Activated T-helper 17 cell treated with anti-CD3 and anti-CD28 coated beads, Interleukin-2, amount 50 U/mL, for 72 hours (primary cell): ENCODE data around the gene PLXNB1. TPM values are rescaled to one million over a fixed set of nuclear protein-coding genes. Genes with fewer than 3 reads are reported as not detected.
A peak's percentile ranks its signal among the peaks of the same experiment; 100 is the strongest.

Experiments used
- ATAC-seq: fragments of 150-1000 bp; cut with Tn5 transposase; replicated peaks from 2 replicates; pipeline ENCODE4 v1.10.0; 2021; ENCODE audit warnings: mild to moderate bottlenecking, moderate library complexity
- H3K27ac Mint-ChIP-seq: one replicate; pipeline ENCODE4 v1.8.0; 2022; ENCODE audit warnings: mixed read lengths
- H3K27me3 Mint-ChIP-seq: one replicate; pipeline ENCODE4 v1.8.0; 2022; ENCODE audit warnings: mixed read lengths
- H3K36me3 Mint-ChIP-seq: one replicate; pipeline ENCODE4 v1.8.0; 2022; ENCODE audit warnings: low read depth, mild to moderate bottlenecking, mixed read lengths
- H3K4me1 Mint-ChIP-seq: one replicate; pipeline ENCODE4 v1.8.0; 2022; ENCODE audit warnings: mixed read lengths
- H3K4me3 Mint-ChIP-seq: one replicate; pipeline ENCODE4 v1.8.0; 2022; ENCODE audit warnings: mild to moderate bottlenecking, mixed read lengths
- H3K9me3 Mint-ChIP-seq: one replicate; pipeline ENCODE4 v1.8.0; 2022; ENCODE audit warnings: mixed read lengths
- total RNA-seq, 2 donors: library from RNA; stranded (reverse); gene quantifications; one replicate each; pipeline ENCODE4 v1.2.3, GENCODE V29; 2022

PLXNB1 gene
- total RNA-seq, 2 donors from 2014 or later = 3.5 to 3.8 TPM

DNA sequence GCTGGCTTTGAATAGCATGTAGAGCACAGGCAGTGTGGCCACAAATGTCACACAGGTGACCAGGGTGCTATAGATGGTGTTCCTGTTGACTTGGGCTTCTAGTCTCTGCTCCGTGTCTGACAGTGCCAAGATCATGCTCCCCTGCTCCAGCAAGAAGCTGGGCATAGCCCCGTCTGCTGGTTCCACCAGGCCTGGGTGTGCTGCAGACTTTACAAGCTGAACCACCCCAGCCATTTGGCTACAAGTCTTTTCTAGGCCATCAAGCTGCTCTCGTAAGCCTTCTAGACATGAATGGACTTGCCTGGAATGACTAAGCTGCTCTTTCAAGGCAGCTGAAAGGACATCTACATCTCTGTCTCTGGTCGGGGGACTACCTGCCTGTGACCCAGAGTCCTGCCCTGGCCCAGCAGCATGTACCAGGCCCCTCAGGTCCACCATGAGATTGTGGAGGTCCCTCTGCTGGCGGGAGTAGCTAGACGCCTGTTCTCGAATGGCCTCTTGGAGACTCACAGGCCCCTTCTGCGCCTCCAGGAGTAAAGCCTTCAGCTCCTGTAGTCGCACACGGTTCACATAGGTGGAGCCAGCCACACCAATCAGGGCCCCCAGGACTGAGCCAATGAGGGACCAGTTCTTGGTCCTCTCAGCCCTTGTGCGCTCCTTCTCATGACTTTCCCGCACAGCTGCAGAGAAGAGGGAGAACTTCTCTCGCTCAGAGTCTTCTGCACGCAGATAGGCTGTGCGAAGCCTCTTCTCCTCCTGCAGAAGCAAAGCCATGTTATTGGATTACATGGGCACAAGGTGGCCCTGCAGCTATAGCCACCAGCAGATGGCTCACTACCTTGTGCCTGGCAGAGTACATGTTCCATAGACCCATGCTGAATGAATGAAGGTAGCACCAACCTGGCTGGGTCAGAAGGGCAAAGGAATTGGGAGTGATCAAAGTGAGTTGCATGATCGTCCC, 2.8 kb upstream of the PLXNB1 start:
- peaks cover 25% of the 10 kb centered on the region for H3K36me3 Mint-ChIP-seq
- H3K4me1 Mint-ChIP-seq = no peaks in the 10 kb centered on the region
- no peaks in the 10 kb centered on the region for H3K9me3 Mint-ChIP-seq
- no peak for ATAC-seq
- no peak overlapping the region for H3K27ac Mint-ChIP-seq
- H3K4me3 Mint-ChIP-seq = no peak overlapping the region
- H3K27me3 Mint-ChIP-seq = no peaks in the 10 kb centered on the region

DNA sequence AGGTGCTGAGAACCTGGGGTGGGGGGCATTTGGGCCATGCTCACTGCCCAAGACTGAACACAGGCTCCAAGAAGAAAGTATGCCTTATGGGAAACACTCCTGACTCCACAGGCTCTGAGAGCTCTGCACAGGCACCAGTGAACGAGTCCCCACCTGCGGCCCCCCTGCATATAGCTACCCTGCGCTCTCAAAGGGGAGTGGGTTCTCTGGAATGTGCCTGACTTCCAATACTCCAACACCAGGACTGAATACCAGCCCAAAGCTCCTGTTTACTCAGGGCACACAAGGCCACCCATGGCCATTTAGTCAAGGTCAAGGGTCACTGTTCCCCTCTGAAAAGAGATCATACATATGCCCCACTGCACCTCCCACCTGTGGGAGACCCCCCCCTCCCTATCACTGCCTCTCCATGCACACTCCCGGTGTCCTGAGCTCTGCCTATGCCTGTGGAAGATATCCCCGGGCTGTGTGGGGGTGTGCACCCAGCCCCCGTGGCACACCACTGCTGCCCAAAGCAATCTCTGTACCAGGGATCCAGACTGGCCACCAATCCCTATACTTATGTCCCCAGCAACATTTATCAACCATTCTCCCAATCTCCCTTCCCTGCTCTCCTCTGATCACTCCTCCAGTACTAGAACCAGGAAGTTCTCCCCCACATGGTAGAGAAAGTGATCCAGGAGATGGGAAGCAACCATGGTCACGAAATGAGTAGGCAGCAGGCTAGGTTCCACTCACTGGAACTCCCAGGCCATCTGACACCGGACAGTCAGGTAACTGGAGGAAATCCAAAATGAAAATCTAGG, 1.5 kb upstream of the PLXNB1 start:
- H3K27ac Mint-ChIP-seq = peak overlapping the region; percentile 75
- peaks cover 25% of the 10 kb centered on the region for H3K36me3 Mint-ChIP-seq
- no peak for ATAC-seq
- no peaks in the 10 kb centered on the region for H3K4me1 Mint-ChIP-seq
- no peaks in the 10 kb centered on the region for H3K27me3 Mint-ChIP-seq
- peak overlapping the region; percentile 71 for H3K4me3 Mint-ChIP-seq
- H3K9me3 Mint-ChIP-seq = no peaks in the 10 kb centered on the region

DNA sequence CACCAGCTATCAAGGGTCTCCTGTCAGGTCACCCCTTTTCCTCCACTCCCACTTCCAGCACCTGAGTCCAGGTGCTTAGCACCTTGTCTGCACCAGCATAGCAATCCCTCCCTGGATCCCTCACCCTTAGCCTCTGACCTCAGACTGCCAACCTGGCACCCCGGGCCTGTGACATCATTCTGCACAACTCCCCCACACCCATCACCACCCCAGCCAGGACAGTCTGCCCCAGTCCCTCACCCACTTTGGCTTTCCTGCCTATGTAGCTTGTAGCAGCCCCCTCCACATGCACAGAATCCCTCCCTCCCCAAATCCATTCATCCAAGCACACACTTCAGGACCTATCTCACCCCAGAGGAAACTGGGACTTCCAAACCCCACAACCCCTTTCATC, 819 bp upstream of the PLXNB1 start:
- Mint-ChIP-seq H3K27me3 (no peaks in the 10 kb centered on the region), H3K4me1 (no peaks in the 10 kb centered on the region), H3K9me3 (no peaks in the 10 kb centered on the region), H3K36me3 (peaks cover 25% of the 10 kb centered on the region), H3K27ac (peak overlapping the region; percentile 75), H3K4me3 (peak overlapping the region; percentile 71)
- ATAC-seq = no peak

DNA sequence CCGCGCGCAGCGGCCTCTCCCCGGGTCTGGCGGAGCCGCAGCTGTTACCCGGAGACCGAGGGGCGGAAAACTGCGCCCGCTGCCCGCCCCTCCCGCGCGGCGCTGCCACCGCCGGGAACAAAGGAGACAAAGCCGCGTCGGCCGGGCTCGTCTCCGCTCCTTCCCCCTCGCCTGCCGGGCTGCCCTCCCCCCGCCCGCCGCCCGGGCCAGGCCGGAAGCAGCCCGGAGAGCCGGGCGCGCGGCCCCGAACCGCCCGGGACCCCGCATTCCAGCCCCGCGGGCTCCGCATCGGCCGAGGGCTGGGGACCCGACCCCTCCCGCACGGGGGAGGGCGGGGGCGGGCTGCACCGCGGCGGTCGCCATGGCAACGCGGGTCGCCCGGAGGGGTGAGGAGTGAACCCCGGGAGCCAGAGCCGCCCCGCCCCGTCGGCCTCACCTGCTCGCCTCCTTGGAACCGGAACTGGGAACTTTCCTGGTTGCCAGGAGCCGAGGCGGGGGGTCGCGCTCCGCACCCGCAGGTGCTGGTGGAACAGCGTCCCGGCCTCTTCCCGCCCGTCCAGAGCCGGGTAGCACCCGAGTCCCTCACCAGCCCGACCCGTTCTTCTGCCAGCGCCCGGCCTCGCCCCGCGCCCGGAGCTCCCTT, 448 bp downstream of the PLXNB1 start:
- Mint-ChIP-seq H3K4me3 (peak overlapping the region; percentile 71), H3K27me3 (no peaks in the 10 kb centered on the region), H3K27ac (peak overlapping the region; percentile 75), H3K9me3 (no peaks in the 10 kb centered on the region), H3K4me1 (no peaks in the 10 kb centered on the region), H3K36me3 (peaks cover 23% of the 10 kb centered on the region)
- ATAC-seq = peak; percentile 79

DNA sequence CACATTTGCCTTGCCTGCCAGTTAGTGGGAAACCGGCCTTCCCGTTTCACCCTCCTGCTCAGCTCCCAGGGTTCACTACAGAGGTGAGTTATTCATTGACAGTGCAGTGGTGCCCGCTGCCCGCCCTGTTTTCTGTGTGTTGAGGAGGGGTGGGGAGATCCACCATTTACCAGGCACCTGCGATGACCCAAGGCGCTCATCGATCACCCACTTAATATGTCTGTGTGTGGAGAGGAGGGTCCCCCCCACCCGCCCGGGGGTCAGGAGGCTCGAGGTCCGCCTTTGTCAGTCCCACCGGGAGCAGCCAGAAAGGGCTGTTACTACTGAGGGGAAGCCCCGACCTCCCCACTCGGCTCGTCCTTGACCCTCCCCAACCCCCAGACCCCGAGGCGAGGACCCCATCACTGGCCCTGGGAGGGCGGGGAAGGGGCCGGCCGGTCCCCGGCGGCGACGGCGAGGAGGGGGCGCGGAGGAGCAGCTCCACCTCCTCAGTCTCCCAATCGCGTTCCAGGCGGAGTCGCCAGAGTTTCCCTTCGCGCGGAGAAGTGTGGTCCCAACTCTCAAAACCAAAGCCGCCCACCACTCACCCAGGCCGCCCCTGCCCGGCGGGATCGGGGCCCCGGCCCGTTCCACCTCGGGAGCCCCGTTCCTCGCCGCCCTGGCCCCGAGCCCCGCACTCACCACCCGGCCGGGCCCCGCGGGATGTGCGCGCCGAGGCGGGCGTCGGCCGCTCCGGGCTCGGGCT, 1.1 kb downstream of the PLXNB1 start:
- peak; percentile 53 for ATAC-seq
- Mint-ChIP-seq H3K9me3 (no peaks in the 10 kb centered on the region), H3K27me3 (no peaks in the 10 kb centered on the region), H3K4me3 (peak overlapping the region; percentile 41), H3K27ac (no peak overlapping the region), H3K36me3 (peaks cover 17% of the 10 kb centered on the region), H3K4me1 (no peaks in the 10 kb centered on the region)

DNA sequence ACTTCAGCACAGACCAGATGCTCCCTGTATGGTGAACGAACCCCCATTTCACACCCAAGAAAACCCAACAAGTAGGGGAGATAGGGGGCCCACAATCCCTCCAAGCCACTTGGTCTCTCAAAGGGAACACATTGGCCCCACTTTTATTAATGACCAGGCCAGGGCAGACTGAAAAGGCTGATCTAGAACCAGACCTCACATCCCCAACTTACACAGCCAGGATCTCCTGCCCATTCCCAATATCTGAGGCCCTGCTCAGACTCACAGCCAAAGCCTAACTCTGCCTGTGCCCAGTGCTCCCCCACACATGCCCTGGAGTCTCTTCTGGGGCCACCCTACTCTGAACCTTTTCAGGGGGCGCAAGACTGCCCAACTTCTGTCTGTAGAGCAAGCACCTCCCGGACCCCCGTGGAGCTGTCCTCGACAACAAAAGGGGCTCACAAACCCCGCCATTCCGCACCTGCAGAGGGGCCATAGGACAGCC, 1.8 kb downstream of the PLXNB1 start:
- no peak for ATAC-seq
- H3K4me1 Mint-ChIP-seq = no peaks in the 10 kb centered on the region
- no peaks in the 10 kb centered on the region for H3K27me3 Mint-ChIP-seq
- H3K4me3 Mint-ChIP-seq = peak overlapping the region; percentile 41
- H3K36me3 Mint-ChIP-seq = peaks cover 17% of the 10 kb centered on the region
- no peaks in the 10 kb centered on the region for H3K9me3 Mint-ChIP-seq
- no peak overlapping the region for H3K27ac Mint-ChIP-seq

DNA sequence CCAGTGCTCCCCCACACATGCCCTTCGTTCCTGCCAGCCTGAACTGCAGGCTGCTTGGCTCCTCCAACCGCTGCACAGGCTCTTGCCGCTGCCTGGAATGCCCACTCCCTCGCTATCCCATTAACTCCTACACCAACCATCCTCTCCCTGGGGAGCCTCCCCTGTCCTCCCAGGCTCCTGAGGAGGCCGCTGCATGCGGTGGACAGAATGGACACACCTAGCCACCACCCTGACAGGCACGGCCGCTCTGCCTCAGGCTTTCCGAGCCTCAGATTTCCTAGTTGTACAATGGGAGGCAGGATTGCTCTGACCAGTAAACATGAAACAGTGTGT, 2.3 kb downstream of the PLXNB1 start:
- ATAC-seq = no peak
- H3K27ac Mint-ChIP-seq = no peak overlapping the region
- no peaks in the 10 kb centered on the region for H3K4me1 Mint-ChIP-seq

DNA sequence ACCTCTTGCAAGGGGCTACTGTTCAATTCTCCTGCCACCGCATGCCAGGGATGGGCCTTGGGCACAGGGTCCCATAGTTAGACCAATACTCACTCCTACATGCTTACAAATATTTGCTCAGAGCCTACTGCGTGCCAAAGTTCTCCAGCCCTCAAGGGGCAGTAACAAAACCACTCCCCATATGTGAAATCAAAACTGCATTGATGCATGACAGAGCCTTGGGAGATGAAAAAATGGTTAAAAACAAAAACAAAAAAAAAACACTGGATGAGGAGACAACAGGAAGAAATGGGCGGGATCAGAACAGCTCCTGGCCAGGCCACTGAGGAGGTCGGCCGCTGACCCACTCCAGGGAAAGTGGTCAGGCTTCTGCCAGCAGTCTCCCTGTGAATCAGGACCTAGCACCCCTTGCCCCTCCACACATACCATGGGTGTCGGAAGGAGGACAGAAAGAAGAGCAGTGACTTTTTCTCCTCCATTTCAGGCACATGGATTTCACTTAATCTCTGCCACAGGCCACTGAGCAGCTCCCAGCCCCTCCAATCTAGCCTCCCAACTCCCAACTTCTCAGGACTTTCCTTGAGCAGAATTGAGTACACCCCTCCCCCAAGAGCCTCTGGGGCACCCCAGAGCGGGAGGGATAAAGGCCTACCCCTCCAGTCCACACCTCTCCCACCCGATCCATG, 2.8 kb downstream of the PLXNB1 start:
- H3K4me1 Mint-ChIP-seq = no peaks in the 10 kb centered on the region

More for the DNA sequence above, 2.3 kb downstream of the PLXNB1 start:
- Mint-ChIP-seq H3K27me3 (no peaks in the 10 kb centered on the region), H3K4me3 (peak overlapping the region; percentile 41), H3K9me3 (no peaks in the 10 kb centered on the region), H3K36me3 (peaks cover 16% of the 10 kb centered on the region)

DNA sequence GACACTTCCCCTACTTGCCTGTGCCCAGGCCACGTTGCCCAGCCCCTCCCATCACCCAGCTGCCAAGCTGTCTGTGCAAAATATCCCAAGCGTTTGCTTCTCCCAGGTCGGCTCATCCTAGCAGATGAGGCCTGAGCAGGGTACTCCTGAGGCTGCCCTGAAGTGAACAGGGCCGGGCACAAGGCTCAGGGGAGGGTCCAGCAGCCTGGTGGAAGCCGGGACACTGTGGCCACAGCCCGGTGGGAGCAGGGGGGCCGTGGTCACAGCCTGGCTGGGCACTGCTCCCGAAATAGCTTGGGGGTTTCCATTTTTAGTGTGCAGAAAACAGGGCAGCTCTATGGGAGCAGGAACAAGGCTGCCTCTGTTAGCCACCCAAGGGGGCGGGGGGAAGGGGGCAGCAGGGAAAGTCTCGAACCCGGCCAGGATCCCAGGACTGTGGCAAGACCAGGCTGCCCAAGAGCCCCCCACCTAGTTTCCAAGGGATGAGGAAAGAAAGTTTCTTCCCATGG, 3.4 kb downstream of the PLXNB1 start:
- no peaks in the 10 kb centered on the region for H3K27me3 Mint-ChIP-seq
- no peak for ATAC-seq
- H3K36me3 Mint-ChIP-seq = peaks cover 5% of the 10 kb centered on the region
- no peaks in the 10 kb centered on the region for H3K4me1 Mint-ChIP-seq
- H3K4me3 Mint-ChIP-seq = no peak overlapping the region
- no peaks in the 10 kb centered on the region for H3K9me3 Mint-ChIP-seq
- H3K27ac Mint-ChIP-seq = no peak overlapping the region

More for the DNA sequence above, 2.8 kb downstream of the PLXNB1 start:
- Mint-ChIP-seq H3K9me3 (no peaks in the 10 kb centered on the region), H3K27ac (no peak overlapping the region), H3K36me3 (peaks cover 11% of the 10 kb centered on the region), H3K27me3 (no peaks in the 10 kb centered on the region), H3K4me3 (no peak overlapping the region)
- ATAC-seq = no peak

DNA sequence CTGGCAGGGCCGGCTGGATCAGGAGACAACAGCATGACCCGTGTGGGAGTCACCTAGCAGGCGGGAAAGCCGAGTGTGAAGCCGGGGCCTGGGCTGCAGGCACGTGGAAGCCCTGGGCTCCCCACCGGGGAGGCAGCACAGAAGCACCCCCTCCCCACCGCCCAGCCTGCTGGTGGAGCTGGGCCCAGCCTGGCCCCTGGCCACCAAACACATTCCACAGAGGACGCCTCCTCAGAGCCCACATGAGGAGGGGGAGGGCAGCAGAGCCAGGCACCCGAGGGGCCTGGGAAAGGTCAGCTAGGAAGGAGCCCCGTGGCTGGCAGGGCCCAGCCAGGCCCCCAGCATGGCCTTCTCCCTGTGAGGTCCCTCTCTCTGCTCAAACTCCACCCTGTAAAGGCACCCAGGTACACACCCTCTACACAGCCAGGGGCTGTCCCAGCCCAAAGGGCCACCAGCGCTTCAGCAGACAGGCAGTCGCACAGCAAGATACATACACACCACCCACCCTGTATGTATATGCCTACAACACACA, 4.5 kb downstream of the PLXNB1 start:
- no peak overlapping the region for H3K27ac Mint-ChIP-seq

DNA sequence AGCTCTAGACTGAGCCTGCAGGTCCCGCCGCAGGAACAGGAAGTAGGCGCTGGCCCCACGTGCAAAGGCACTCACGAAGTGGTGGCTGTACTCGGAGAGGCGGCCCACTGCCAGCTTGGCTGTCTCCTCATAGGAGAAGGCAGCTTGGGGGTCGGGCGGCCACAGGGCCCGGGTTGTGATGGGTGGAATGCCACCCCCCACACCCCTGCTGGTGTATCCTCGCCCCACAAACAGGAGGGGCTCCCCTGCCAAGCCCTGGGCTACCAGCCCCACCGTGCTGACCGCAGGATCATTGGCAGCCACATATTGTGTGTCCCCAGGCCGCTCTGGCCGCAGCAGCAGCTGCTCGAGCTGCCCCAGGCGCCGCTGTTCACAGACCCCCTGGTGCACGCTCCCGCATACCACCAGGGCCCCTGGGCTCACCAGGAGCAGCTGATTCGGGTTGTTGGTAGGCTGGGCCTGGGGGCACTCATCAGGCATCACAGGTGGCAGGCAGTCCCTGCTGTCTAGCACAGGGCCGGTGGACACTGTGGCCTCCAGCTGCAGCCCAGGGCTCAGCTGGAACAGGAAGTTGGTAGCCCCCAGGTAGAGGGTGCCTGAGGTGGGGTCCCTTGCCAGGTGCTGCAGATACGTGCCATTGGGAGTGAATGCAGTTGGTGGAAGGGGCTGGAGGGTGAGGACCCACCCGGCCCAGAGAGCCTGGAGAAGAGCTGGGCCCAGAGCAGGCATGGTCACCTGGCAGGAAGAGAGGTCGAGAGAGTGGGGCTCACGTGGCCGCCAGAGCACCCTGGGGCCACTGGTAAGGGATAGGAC, 5.8 kb downstream of the PLXNB1 start:
- Mint-ChIP-seq H3K36me3 (no peaks in the 10 kb centered on the region), H3K4me3 (no peak overlapping the region), H3K27ac (peak overlapping the region; percentile 50), H3K9me3 (no peaks in the 10 kb centered on the region), H3K4me1 (no peaks in the 10 kb centered on the region), H3K27me3 (no peaks in the 10 kb centered on the region)
- no peak for ATAC-seq

More for the DNA sequence above, 4.5 kb downstream of the PLXNB1 start:
- no peak for ATAC-seq
- no peaks in the 10 kb centered on the region for H3K36me3 Mint-ChIP-seq
- no peak overlapping the region for H3K4me3 Mint-ChIP-seq
- H3K9me3 Mint-ChIP-seq = no peaks in the 10 kb centered on the region
- H3K27me3 Mint-ChIP-seq = no peaks in the 10 kb centered on the region
- H3K4me1 Mint-ChIP-seq = no peaks in the 10 kb centered on the region

DNA sequence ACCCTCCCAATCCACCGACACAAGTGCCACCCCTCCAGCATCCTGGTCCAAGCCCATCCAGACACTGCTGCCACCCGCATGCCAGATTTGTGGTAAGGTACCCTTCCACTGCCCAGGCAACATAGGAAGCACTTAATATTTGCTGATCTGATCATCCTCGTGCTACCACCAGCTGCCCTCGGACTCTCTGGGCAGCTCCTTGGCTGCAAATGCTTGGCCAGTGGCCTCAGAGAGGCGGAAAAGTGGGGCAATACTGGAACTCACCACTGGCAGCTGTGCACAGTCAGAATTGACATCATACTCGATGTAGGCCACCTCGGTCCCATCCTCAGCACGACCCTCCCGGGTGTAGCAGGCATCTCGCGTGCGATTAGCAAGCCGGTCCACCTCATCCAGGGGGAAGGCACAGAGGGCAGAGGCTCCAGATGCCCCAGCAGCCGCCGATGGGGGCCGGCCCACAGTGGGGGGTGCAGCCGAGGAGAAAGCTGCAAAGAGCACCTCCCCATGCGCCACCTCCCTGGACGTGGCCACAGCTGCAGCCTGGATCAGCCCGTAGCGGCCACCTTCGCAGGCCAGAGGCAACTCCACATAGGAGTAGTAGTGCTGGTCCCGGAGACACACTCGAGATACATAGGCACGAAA, 6.5 kb downstream of the PLXNB1 start:
- Mint-ChIP-seq H3K27me3 (no peaks in the 10 kb centered on the region), H3K27ac (no peak overlapping the region), H3K36me3 (no peaks in the 10 kb centered on the region), H3K4me3 (no peak overlapping the region), H3K4me1 (no peaks in the 10 kb centered on the region), H3K9me3 (no peaks in the 10 kb centered on the region)
- no peak for ATAC-seq
